KG1 (cell line): ENCODE measurements around the gene DPEP2.
"Not testable (repeated sequence)": the region's sequence is repeated elsewhere in the genome, so short reads cannot be mapped to it uniquely, and the experiment has no call there.

ENCODE experiments used
- DNase-seq: peaks from one replicate; lab custom pipeline; 2025; lab: John Stamatoyannopoulos, UW

The DPEP2 gene, protein sequence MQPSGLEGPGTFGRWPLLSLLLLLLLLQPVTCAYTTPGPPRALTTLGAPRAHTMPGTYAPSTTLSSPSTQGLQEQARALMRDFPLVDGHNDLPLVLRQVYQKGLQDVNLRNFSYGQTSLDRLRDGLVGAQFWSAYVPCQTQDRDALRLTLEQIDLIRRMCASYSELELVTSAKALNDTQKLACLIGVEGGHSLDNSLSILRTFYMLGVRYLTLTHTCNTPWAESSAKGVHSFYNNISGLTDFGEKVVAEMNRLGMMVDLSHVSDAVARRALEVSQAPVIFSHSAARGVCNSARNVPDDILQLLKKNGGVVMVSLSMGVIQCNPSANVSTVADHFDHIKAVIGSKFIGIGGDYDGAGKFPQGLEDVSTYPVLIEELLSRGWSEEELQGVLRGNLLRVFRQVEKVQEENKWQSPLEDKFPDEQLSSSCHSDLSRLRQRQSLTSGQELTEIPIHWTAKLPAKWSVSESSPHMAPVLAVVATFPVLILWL

DNA sequence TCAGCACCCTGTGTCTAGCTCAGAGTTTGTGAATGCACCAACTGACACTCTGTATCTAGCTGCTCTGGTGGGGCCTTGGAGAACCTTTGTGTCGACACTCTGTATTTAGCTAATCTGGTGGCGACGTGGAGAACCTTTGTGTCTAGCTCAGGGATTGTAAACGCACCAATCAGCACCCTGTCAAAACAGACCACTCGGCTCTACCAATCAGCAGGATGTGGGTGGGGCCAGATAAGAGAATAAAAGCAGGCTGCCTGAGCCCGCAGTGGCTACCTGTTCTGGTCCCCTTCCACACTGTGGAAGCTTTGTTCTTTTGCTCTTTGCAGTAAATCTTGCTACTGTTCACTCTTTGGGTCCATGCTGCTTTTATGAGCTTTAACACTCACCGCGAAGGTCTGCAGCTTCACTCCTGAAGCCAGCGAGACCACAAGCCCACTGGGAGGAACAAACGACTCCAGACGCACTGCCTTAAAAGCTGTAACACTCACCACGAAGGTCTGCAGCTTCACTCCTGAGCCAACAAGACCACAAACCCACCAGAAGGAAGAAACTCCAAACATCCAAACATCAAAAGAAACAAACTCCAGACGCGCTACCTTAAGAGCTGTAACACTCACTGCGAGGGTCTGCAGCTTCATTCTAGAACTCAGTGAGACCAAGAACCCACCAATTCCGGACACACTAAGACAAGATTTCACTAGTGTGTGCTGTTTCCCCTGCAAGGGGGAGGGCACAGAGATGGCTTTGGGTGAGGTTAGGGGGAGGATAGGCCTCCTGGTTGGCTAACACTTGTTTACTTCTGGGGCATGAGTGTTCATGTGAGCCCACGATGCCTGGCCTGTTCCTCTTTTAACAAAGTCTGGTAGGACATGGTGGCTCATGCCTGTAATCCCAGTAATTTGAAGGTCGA lies at the start of gene DPEP2:
Gene DPEP2, minus strand, starts transcription at position 706 of the 910 bp plus-strand sequence. CDS start 6,272 bp downstream, outside the sequence.
- DNase-seq, result peak; percentile 77

DNA sequence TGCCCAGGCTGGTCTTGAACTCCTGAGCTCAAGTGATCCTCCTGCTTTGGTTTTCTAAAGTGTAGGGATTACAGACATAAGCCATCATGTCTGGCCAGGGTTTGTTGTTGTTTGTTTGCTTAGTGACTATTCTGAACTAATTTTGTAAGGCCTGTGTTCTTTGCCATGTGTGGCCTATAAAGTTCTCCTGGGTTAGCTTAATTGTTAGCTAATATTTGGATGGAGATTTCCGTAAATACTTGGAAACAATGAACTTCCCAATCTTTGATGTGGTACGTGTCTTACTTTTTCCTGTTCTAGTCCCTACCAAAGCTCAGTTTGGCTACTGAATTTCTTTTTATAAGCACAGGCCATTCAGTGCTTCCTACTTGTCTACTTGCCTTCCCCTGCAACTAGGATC lies 48.7 kb upstream of the DPEP2 start:
- DNase-seq, result no peak

DNA sequence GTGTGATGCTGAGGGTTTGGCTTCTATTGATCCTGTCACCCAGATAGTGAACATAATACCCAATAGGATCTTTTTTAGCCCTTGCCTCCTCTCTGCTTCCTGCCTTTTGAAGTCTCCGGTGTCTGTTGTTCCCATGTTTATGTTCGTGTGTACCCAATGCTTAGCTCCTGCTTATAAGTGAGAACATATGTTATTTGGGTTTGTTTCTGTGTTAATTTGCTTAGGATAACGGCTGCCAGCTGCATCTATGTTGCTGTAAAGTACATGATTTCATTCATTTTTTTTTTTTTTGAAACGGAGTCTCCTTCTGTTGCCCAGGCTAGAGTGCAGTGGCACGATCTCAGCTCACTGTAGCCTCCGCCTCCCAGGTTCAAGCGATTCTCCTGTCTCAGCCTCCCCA lies 46.8 kb upstream of the DPEP2 start:
- no peak for DNase-seq

DNA sequence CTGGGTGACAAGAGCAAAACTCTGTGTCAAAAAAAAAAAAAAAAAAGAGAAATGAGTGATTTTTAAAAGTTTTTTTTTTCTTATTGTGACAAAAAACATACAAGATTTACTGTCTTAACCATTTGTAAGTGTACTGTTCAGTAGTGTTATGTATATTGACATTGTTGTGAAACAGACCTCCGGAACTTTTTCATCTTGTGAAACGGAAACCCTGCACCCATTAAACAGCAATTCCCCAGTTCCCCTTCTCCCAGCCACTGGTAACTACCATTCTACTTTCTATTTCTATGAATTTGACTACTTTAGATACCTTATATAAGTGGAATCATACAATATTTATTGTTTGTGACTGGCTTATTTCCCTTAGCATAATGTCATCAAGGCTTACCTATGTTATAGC lies 42.5 kb upstream of the DPEP2 start:
- no peak for DNase-seq

DNA sequence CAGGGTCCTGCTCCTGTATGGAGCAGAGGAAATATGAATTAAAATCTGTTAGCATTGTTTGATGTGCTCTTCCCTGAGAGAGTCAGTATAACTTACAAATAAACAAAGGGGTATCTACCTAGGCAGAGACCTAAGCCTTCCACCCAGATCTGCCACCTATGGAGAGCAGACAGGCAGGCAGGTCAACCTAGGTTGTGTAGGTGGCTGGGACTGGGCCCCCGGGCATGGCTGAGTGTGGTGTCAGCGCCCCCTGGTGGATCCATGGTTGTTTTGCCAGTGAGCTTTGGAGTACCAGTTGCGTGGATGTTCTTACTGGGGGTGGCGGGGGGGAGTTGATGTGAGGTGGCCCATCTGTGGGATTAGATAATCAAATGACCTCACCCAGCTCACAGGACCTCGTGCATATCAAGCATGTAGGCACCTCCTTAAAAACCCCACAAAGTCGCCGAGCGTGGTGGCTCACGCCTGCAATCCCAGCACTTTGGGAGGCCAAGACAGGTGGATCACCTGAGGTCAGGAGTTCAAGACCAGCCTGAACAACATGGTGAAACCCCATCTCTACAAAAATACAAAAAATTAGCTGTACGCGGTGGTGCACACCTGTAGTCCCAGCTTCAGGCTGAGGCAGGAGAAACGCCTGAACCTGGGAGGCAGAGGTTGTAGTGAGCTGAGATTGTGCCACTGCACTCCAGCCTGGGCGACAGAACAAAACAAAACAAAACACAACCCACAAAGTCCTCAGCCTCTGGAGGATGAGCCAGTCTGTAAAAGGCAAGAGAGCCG lies 41.4 kb upstream of the DPEP2 start:
- DNase-seq, result peak; percentile 56

DNA sequence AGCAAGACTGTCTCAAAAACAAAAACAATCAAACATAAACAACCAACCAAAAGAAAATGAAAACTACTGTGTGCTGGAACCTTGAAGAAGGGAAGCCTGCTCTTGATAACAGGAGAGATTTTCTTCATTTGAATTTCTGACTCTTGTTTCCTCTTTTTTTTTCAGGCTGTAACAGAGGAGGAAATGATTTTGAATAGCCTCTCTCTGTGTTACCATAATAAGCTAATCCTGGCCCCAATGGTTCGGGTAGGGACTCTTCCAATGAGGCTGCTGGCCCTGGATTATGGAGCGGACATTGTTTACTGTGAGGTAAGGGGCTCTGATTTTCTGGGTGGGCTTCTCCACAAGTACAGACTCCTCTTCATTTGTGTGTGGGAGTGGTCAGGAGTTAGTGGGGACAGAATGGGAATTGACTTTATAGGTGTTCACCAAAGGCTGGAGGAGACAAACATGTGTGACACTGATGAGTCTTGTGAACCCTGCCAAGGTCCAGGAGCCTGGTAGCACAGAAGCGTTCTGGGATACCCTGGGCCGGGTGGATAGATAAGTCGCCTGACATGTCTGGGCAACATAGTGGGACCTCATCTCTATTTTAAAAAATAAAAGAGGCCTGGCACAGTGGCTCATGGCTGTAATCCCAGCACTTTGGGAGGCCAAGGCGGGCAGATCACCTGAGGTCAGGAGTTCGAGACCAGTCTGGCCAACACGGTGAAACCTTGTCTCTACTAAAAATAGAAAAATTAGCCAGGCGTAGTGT lies 38.7 kb upstream of the DPEP2 start:
- DNase-seq, result no peak

DNA sequence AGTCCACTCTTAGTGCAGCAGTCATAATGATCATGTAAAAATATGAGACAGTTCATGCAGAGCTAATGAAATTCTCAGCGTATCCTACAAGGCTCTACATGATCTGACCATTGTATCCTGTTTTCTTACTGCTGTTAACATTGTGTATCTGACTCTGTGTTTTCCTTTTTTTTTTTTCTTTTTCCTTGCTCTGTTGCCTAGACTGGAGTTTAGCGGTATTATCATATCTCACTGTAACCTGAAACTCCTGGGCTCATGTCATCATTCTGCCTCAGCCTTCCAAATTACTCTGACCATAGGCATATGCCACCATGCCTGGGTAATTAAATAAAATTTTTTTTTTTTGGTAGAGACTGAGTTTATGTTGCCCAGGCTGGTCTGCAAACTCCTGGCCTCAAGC lies 35.9 kb upstream of the DPEP2 start:
- DNase-seq, result no peak

DNA sequence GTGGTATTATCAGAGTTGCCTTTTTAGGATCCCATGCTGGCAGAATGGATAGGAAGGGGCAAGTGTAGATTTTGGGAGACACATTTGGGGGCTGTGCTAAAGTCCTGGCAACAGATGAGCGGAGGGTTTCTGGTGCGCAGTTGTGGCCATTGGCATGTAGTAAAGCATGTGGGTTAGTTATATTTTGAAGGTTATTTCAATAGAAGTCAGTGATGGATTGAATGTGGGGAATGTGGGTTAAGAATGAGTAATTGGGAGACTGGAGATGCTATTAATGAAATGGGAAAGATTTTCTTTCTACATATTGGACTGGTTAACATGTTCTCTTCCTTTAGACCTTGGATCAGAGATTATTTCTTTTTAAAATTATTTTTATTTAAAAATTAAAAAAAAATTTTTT lies 33.8 kb upstream of the DPEP2 start:
- no peak for DNase-seq

DNA sequence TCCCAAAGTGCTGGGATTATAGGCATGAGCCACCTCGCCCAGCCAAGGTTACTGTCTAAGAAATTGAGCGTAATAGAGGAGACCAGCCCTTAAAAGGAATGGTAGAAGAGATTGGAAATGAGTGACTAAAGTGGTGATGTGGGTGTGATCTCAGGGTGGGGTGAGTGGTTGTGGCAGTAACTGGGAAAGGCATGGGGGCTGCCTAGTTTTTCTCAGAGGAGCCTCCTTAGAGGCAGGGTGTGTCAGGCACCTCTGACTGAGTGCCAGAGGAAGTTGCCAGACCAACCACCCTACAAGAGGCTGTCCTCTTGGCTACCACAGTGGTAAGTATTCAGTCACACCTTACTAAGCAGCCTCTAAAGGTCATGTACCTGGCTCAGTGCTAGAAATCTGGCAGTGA lies 32.7 kb upstream of the DPEP2 start:
- DNase-seq, result no peak

DNA sequence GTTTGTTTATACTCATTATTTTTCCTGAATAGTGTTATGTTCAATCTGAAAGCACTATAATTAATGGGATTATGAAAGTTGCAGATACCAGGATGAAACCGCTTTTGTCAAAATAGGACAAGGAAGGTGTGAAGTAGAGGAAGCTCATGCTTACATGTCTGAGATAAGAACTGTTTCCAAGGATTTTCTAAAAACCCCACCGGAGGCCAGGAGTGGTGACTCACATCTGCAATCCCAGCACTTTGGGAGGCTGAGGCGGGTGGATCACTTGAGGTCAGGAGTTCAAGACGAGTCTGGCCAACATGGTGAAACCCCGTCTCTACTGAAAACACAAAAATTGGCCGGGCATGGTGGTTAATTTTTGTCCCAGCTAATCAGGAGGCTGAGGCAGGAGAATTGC lies 30.8 kb upstream of the DPEP2 start:
- DNase-seq, result not testable (repeated sequence)

DNA sequence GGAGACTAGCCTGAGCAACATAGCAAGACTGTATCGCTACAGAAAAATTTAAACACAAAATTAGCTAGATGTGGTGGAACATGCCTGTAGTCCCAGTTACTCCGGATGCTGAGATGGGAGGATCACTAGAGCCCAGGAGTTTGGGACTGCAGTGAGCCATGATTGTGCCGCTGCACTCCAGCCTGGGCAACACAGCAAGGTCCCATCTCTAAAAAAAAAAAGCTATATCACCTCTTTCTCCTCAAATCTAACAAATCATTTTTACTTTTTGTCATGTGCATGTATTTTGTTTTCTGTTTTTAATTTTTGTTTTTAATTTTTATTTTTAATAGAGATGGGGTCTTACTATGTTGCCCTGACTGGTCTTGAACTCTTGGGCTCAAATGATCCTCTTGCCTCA lies 29.7 kb upstream of the DPEP2 start:
- DNase-seq, result no peak

DNA sequence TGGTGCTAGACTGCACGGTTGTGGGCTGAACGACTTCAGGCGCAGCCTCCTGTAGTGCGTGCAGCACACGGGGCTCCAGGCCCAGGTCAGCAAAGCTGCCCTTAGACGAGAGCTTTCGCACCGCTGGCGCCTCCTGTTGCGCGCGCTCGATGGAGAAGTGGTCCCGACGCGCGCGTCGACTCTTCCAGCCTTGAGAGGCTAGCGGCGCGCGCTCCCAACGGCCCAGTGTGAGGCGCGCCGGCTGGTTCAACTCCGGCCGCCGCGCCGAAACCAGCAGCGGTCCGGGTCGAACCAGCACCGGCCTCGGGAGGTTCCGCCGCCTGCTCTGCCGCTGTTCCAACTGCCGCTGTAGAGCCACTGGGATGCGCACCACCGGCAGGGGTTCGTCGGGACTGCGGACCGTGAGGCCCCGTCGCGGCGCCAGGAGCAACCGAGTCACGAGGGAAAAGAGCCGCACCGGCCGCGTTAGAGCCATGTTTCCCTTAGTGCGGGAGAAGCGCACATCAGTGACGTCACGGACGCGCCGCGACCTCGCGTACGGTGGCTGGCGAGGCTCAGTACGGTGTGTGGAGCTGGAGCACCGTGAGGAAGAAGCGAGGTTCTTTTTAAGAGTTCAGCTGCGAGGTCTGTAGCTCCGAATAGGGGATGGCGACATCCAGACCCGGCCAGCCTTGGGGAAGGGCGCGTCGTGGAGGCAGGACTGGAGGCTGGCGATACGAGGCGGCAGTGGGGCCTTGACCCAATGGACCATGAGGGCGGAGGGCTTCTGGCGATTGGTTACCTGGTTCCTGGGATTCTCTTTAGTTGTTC lies 23.6 kb upstream of the DPEP2 start, which contains the start of the genes DDX28 and DUS2:
Gene DDX28, minus strand, starts transcription at position 505 of the 810 bp plus-strand sequence. Its CDS starts 30 bp downstream, at position 475.
Gene DUS2, plus strand, starts transcription at position 557 of the 810 bp plus-strand sequence. CDS start 14,740 bp downstream, outside the sequence.
- peak; percentile 91 for DNase-seq

DNA sequence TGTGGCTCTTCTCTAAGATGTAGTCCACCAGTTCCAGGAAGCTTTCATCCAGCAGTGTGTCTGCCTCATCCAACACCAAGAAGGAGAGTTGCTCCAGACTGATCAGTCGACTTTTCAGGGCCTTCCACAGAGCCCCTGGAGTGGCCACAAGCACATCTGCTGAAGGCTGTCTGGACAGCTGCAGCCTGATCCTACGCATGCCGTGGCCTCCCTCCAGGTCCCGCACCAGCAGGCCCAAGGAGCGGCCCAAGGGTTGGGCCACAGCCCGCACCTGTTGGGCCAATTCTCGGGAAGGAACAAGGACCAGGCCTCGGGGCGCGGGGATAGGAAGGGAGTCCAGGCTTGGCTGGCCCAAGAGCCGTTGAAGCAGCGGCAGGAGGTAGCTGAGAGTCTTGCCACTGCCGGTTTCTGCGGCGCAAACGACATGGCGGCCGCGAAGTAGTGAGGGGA lies 23.0 kb upstream of the DPEP2 start:
- no peak for DNase-seq

DNA sequence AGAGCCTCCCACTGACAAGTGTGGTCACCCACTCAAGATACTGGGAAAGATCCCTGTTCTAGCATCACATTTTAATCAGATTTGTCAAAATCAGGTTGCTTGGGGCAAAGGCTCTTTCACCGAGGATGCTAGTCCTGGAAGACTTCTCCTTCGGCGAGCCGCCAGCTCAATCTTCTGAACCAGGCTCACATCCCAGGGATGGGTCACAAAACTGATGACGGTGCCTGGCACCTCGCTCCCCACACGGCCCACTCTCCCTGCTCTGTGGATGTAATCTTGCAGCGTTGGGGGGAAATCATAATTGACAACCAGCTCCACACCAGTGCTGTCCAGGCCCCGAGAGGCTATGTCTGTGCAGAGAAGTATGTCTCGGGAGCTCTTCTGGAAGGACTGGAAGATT lies 22.2 kb upstream of the DPEP2 start:
- no peak for DNase-seq

DNA sequence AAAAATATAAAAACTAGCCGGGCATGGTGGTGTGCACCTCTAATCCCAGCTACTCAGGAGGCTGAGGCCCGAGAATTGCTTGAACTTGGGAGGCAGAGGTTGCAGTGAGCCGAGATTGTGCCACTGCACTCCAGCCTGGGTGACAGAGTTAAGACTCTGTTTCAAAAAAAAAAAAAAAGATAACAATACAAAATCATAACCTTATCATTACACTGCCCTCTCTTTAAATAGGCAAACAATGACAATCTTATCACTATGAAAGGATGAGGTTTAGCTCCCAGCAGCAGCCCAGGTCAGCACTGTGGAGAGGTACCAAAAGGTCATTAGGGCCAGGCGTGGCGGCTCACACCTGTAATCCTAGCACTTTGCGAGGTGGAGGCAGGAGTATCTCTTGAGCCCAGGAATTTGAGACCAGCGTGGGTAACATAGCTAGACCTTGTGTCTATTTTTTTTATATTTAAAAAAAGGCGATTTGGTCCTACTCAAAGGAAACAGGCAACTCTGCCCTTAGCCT lies 19.9 kb upstream of the DPEP2 start:
- DNase-seq, result no peak

DNA sequence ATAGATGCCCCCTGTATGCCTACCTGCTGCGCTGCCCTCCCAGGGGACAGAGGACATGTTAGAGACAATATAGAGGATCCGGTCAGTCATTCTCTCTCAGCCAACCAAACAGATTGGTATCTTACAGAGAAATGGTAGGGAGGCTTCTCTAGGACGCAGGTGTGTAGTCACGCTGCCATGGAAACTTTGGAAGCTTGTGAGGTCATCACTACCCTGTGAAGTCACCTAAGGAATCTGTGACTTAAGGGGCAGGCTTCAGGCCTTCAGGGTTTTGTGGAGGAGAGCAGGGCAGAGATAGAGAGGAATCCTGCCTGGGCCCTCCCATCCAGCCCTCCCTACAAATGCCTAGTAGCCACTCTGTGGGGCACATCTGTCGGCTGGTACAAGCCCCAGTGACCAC lies 16.4 kb upstream of the DPEP2 start, which contains the start of gene DPEP2NB:
Gene DPEP2NB, minus strand, starts transcription at position 231 of the 400 bp plus-strand sequence. Its CDS starts 141 bp downstream, at position 90.
- no peak for DNase-seq

DNA sequence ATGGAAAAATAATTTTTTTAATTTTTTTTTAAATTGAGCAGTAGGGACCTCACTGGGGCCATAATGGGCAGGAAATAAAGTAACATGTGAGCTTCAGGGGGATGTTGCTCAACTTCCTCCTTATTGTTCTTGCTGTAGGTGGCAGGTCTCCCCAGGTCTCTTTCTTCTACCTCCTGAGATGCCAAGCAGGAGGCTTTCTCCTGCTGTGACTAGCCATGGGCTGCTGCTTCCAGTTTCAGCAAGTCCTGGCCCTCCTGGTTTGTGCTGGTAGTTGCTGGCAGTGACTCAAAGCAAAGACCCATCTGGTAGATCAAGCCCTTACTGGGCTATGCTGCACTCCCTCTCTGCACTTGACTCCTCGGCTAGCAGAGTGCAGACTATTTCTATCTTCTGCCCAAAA lies 14.2 kb upstream of the DPEP2 start:
- peak; percentile 39 for DNase-seq

DNA sequence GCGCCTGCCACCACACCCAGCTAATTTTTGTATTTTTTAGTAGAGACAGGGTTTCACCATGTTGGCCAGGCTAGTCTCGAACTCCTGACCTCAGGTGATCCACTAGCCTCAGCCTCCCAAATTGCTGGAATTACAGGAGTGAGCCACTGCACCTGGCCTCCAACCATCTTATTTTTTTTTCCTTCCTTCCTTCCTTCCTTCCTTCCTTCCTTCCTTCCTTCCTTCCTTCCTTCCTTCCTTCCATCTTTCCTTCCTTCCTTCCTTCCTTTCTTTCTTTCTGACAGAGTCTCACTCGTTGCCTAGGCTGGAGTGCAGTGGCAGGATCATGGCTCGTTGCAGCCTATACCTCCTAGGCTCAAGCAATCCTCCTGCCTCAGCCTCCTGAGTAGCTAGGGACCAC lies 10.6 kb upstream of the DPEP2 start:
- not testable (repeated sequence) for DNase-seq

DNA sequence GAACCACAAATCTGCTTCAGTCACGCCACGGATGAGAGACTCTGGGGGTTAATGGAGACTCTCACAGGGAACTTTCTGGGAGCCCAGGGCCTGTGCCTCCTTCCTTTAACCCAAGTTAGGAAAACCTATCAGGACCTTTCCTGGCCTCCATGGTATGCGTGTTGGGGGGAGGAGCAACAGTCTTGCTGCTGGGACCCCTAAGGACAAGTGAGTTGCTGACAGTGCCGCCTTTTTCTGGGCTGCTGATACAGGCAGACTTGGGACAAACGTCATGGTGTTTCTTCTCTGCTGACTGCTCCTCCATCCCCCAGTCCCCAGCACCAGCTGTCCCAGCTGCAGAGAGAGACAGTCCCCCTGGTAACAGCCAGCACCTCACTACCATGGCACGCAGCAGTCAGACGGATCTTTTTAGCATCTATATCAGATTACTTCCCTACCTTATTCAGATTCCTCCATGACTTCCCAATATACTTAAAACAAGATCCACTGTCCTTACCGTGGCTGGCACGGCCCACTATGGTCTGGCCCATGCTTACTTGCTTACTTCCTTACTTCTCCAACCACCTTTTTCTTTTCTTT lies 10.0 kb upstream of the DPEP2 start:
- no peak for DNase-seq
